HepG2 (cell line): ENCODE results near the gene TK2. TPM values are rescaled to one million over a fixed set of nuclear protein-coding genes. Genes with fewer than 3 reads are reported as not detected.
A peak's percentile ranks its signal among the peaks of the same experiment; 100 is the strongest.

ENCODE experiments used
- BHLHE40 ChIP-seq: IDR thresholded peaks from 2 replicates; pipeline ENCODE4 v1.6.1; 2011; ENCODE audit warnings: low read length, improper control_type of control experiment
- FOXP1 ChIP-seq, 2 experiments: fragments of 450-650 bp in 1 of 2; IDR thresholded peaks; 2 replicates each; pipeline ENCODE4 v1.6.1; 2017 to 2018; ENCODE audit warnings: antibody characterized with exemption in 1 of 2
- GATA4 ChIP-seq: sonication (generic); IDR thresholded peaks from 2 replicates; pipeline ENCODE4 v1.6.1; 2016; ENCODE audit warnings: antibody characterized with exemption, low read depth, borderline replicate concordance
- HDAC1 ChIP-seq: sonication (generic); formaldehyde crosslinking; IDR thresholded peaks from 2 replicates; pipeline ENCODE4 v1.5.1; 2020; ENCODE audit warnings: mild to moderate bottlenecking, missing genetic modification reagents
- HIVEP1 ChIP-seq: sonication (generic); formaldehyde crosslinking; IDR thresholded peaks from 2 replicates; pipeline ENCODE4 v1.4.0; 2020; ENCODE audit warnings: mild to moderate bottlenecking, missing genetic modification reagents
- HNRNPL ChIP-seq: fragments of 200-400 bp; formaldehyde crosslinking; IDR thresholded peaks from 2 replicates; pipeline ENCODE4 v1.6.1; 2017; ENCODE audit warnings: mild to moderate bottlenecking, low read depth, low read length
- NRL ChIP-seq: sonication (generic); formaldehyde crosslinking; IDR thresholded peaks from 2 replicates; pipeline ENCODE4 v1.5.0; 2020; ENCODE audit warnings: missing genetic modification reagents, mild to moderate bottlenecking, moderate library complexity, borderline replicate concordance
- PHF8 ChIP-seq: sonication (generic); formaldehyde crosslinking; IDR thresholded peaks from 2 replicates; pipeline ENCODE4 v1.5.0; 2020; ENCODE audit warnings: missing genetic modification reagents
- SNAPC2 ChIP-seq: sonication (generic); formaldehyde crosslinking; IDR thresholded peaks from 2 replicates; pipeline ENCODE4 v1.8.1; 2022; ENCODE audit warnings: mild to moderate bottlenecking, missing genetic modification reagents
- SNRNP70 ChIP-seq: fragments of 200-400 bp; formaldehyde crosslinking; IDR thresholded peaks from 2 replicates; pipeline ENCODE4 v1.6.1; 2017; ENCODE audit warnings: mild to moderate bottlenecking, low read depth, low read length, moderate library complexity
- ZBTB20 ChIP-seq: sonication (generic); formaldehyde crosslinking; IDR thresholded peaks from 2 replicates; pipeline ENCODE4 v1.8.1; 2023; ENCODE audit warnings: missing genetic modification reagents, low read depth, mild to moderate bottlenecking, borderline replicate concordance
- ZBTB38 ChIP-seq: sonication (generic); formaldehyde crosslinking; IDR thresholded peaks from 2 replicates; pipeline ENCODE4 v1.5.1; 2020; ENCODE audit warnings: mild to moderate bottlenecking, missing genetic modification reagents
- ZFP36L1 ChIP-seq: sonication (generic); formaldehyde crosslinking; IDR thresholded peaks from 2 replicates; pipeline ENCODE4 v1.8.0; 2022; ENCODE audit warnings: mild to moderate bottlenecking, missing genetic modification reagents, moderate library complexity
- ZNF12 ChIP-seq: sonication (generic); formaldehyde crosslinking; IDR thresholded peaks from 2 replicates; pipeline ENCODE4 v1.5.0; 2020; ENCODE audit warnings: missing genetic modification reagents
- ZNF235 ChIP-seq: sonication (generic); formaldehyde crosslinking; IDR thresholded peaks from 2 replicates; pipeline ENCODE4 v1.8.1; 2023; ENCODE audit warnings: mild to moderate bottlenecking, missing genetic modification reagents, borderline replicate concordance
- ZNF337 ChIP-seq: sonication (generic); formaldehyde crosslinking; IDR thresholded peaks from 2 replicates; pipeline ENCODE4 v1.5.1; 2020; ENCODE audit warnings: missing genetic modification reagents, low read depth, mild to moderate bottlenecking, borderline replicate concordance
- ZNF660 ChIP-seq: sonication (generic); formaldehyde crosslinking; IDR thresholded peaks from 2 replicates; pipeline ENCODE4 v1.5.1; 2020; ENCODE audit warnings: mild to moderate bottlenecking, low read depth, missing genetic modification reagents, borderline replicate concordance
- ZNF768 ChIP-seq: sonication (generic); formaldehyde crosslinking; IDR thresholded peaks from 2 replicates; pipeline ENCODE4 v1.4.0; 2020; ENCODE audit warnings: missing genetic modification reagents
- polyA plus RNA-seq, 8 experiments: library from polyadenylated mRNA; depleted of rRNA in 3 of 8; stranded (reverse) in 7 of 8; unstranded in 1 of 8; fragments of >200 nt; fragmentation: Illumina TruSeq in 4 of 8; extraction: Trizol in 4 of 8; gene quantifications; 2 replicates each; pipeline versions ENCODE4 v1.2.1 to v1.2.3, GENCODE V29; 2011 to 2016; ENCODE audit warnings: low read depth in 4 of 8, missing spikeins in 1 of 8, mixed read lengths in 1 of 8; ENCODE audit not compliant: insufficient read depth in 1 of 8
- total RNA-seq, 5 experiments: library from RNA; depleted of rRNA; stranded (reverse); fragments of >200 nt; fragmentation: Illumina TruSeq; extraction: Trizol; gene quantifications; 2 replicates each; pipeline ENCODE4 v1.2.3, GENCODE V29; 2016; ENCODE audit warnings: low read depth in 1 of 5
- TF ChIP-seq, protein P1 (sequence below): sonication (generic); formaldehyde crosslinking; IDR thresholded peaks from 2 replicates; pipeline ENCODE4 v1.5.0; 2020; ENCODE audit warnings: mild to moderate bottlenecking, missing genetic modification reagents
- TF ChIP-seq, protein P2 (sequence below): sonication (generic); formaldehyde crosslinking; conservative IDR thresholded peaks from 2 replicates; pipeline ENCODE4 v1.8.0; 2022; ENCODE audit warnings: mild to moderate bottlenecking, moderate library complexity, missing genetic modification reagents
- TF ChIP-seq, protein P3 (sequence below): sonication (generic); formaldehyde crosslinking; IDR thresholded peaks from 2 replicates; pipeline ENCODE4 v1.5.0; 2020; ENCODE audit warnings: missing genetic modification reagents, mild to moderate bottlenecking, borderline replicate concordance
- TF ChIP-seq, protein P4 (sequence below): sonication (generic); formaldehyde crosslinking; IDR thresholded peaks from 2 replicates; pipeline ENCODE4 v1.5.1; 2020; ENCODE audit warnings: missing genetic modification reagents, mild to moderate bottlenecking, borderline replicate concordance
- TF ChIP-seq, protein P5 (sequence below): sonication (generic); formaldehyde crosslinking; IDR thresholded peaks from 2 replicates; pipeline ENCODE4 v1.4.0; 2020; ENCODE audit warnings: missing genetic modification reagents, borderline replicate concordance

The TK2 gene
- total and polyA plus RNA-seq, 2 of the 13 experiments (the other 11 are each of a cell fraction or from before 2014, with no cell fraction given): 18.7 to 21.0 TPM

DNA sequence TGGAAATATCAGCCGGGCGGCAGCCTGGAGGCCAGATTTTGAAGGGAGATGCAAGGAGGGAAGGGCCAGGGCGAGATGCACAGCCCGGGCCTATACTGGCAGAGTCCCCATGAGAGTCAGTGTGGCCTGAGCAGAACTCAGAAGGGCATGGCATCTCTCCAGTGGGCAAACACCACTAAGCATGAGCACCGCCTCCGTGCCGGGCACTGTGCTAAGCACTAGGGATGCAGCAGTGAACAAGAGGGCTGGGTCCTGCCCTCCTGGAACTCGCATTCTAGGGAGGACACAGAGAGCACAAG lies 33.5 kb downstream of the TK2 start (continued):
- TF ChIP-seq, protein P1, sequence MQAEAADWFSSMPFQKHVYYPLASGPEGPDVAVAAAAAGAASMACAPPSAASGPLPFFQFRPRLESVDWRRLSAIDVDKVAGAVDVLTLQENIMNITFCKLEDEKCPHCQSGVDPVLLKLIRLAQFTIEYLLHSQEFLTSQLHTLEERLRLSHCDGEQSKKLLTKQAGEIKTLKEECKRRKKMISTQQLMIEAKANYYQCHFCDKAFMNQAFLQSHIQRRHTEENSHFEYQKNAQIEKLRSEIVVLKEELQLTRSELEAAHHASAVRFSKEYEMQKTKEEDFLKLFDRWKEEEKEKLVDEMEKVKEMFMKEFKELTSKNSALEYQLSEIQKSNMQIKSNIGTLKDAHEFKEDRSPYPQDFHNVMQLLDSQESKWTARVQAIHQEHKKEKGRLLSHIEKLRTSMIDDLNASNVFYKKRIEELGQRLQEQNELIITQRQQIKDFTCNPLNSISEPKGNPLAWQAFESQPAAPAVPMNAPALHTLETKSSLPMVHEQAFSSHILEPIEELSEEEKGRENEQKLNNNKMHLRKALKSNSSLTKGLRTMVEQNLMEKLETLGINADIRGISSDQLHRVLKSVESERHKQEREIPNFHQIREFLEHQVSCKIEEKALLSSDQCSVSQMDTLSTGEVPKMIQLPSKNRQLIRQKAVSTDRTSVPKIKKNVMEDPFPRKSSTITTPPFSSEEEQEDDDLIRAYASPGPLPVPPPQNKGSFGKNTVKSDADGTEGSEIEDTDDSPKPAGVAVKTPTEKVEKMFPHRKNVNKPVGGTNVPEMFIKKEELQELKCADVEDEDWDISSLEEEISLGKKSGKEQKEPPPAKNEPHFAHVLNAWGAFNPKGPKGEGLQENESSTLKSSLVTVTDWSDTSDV (CRISPR knock-in tag): 0 out of 2 replicates have a peak, but pooled peaks have one; percentile 12
- TF ChIP-seq PHF8: no peak
- peak; percentile 45; the same call in 1 of the 2 replicates for TF ChIP-seq ZBTB20 (CRISPR knock-in tag)
- 0 out of 2 replicates have a peak, but pooled peaks have one; percentile 12 for TF ChIP-seq NRL (CRISPR knock-in tag)
- no peak for TF ChIP-seq ZNF235 (CRISPR knock-in tag)
- TF ChIP-seq ZNF12 (CRISPR knock-in tag): no peak
- peak; percentile 70 for TF ChIP-seq ZNF768
- TF ChIP-seq HNRNPL: peak; percentile 95
- no peak for TF ChIP-seq HDAC1 (CRISPR knock-in tag)
- no peak for TF ChIP-seq ZNF660 (CRISPR knock-in tag)
- TF ChIP-seq SNAPC2: peak; percentile 20; the same call in 1 of the 2 replicates
- TF ChIP-seq FOXP1 (IDR thresholded peaks at IDR 0.05): no peak
- no peak for TF ChIP-seq FOXP1 (CRISPR knock-in tag; IDR thresholded peaks at IDR 0.05)
- 0 out of 2 replicates have a peak, but pooled peaks have one; percentile 37 for TF ChIP-seq GATA4
- TF ChIP-seq SNRNP70: no peak
- TF ChIP-seq ZNF337: peak; percentile 65; the same call in 1 of the 2 replicates
- TF ChIP-seq BHLHE40: no peak
- no peak for TF ChIP-seq ZFP36L1 (CRISPR knock-in tag)
- TF ChIP-seq, protein P2, sequence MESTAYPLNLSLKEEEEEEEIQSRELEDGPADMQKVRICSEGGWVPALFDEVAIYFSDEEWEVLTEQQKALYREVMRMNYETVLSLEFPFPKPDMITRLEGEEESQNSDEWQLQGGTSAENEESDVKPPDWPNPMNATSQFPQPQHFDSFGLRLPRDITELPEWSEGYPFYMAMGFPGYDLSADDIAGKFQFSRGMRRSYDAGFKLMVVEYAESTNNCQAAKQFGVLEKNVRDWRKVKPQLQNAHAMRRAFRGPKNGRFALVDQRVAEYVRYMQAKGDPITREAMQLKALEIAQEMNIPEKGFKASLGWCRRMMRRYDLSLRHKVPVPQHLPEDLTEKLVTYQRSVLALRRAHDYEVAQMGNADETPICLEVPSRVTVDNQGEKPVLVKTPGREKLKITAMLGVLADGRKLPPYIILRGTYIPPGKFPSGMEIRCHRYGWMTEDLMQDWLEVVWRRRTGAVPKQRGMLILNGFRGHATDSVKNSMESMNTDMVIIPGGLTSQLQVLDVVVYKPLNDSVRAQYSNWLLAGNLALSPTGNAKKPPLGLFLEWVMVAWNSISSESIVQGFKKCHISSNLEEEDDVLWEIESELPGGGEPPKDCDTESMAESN (CRISPR knock-in tag): no peak
- TF ChIP-seq, protein P3, sequence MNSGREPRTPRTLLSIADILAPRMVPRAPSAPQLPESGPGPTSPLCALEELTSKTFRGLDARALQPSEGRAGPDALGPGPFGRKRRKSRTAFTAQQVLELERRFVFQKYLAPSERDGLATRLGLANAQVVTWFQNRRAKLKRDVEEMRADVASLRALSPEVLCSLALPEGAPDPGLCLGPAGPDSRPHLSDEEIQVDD (CRISPR knock-in tag): peak; percentile 65; the same call in 1 of the 2 replicates
- peak; percentile 7; the same call in 1 of the 2 replicates for TF ChIP-seq ZBTB38 (CRISPR knock-in tag)
- TF ChIP-seq, protein P4, sequence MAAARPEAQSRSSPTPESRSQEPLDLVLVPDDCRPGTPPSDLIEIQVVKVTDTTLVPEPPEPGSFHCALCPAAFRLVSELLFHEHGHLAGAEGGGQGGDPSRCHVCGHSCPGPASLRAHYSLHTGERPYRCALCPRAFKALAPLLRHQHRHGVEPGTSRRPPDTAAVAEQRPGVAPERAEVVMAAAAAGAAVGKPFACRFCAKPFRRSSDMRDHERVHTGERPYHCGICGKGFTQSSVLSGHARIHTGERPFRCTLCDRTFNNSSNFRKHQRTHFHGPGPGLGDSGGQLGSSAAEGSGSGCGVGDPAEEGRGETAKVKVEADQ: 0 out of 2 replicates have a peak, but pooled peaks have one; percentile 26
- no peak for TF ChIP-seq HIVEP1 (CRISPR knock-in tag)
- TF ChIP-seq, protein P5, sequence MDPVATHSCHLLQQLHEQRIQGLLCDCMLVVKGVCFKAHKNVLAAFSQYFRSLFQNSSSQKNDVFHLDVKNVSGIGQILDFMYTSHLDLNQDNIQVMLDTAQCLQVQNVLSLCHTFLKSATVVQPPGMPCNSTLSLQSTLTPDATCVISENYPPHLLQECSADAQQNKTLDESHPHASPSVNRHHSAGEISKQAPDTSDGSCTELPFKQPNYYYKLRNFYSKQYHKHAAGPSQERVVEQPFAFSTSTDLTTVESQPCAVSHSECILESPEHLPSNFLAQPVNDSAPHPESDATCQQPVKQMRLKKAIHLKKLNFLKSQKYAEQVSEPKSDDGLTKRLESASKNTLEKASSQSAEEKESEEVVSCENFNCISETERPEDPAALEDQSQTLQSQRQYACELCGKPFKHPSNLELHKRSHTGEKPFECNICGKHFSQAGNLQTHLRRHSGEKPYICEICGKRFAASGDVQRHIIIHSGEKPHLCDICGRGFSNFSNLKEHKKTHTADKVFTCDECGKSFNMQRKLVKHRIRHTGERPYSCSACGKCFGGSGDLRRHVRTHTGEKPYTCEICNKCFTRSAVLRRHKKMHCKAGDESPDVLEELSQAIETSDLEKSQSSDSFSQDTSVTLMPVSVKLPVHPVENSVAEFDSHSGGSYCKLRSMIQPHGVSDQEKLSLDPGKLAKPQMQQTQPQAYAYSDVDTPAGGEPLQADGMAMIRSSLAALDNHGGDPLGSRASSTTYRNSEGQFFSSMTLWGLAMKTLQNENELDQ (CRISPR knock-in tag): 0 out of 2 replicates have a peak, but pooled peaks have one; percentile 6
